ENCODE measurements around the gene REX1BD. TPM values are rescaled to one million over a fixed set of nuclear protein-coding genes. Genes with fewer than 3 reads are reported as not detected.
"Not testable (repeated sequence)": the region's sequence is repeated elsewhere in the genome, so short reads cannot be mapped to it uniquely, and the experiment has no call there.

REX1BD gene
- total RNA-seq: 43.3 and 53.8 TPM in 2 replicates

DNA sequence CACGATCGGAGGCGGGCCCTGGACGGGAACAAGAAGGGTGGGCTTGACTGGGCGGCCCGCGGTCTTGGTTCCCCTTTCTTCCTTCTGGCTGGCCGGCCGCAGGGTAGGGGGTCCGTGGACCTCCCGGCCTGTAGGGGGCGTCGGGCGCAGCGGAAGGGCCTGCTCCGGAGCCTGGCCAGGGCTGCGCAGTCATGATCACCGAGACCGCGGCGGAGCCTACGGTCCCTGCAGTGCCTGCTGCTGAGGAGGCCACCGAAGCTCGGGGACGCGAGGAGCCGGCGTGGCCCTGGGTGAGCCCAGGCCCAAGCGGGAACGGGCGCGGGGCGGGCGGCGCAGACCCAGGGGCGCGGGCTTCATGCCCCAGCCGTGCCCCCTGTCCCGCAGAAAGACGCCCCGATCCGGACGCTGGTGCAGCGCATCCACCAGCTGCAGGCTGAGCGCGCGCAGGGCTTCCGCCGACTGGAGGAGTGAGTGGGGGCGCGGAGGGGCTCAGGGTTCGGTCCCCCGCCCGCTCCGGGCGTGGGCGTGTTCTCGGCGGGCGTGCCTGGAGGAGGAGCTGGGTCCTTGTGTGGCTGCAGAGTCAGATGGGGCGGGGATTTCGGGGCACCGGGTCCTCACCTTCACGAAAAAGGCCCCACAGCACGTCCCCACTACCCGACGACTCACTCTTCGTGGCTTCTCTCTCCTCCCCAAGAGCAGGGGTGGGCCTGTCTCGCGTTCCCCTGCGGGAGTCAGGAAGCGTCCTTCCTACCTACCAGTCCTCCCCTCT, at the start of gene REX1BD:
TSS of gene REX1BD (plus strand) at position 188 of the 769 bp plus-strand sequence. CDS start at position 192, 4 bp downstream.
- peak; percentile 82 to 88 for DNase-seq (ENCODE audit: low read depth in 2 of 2)

DNA sequence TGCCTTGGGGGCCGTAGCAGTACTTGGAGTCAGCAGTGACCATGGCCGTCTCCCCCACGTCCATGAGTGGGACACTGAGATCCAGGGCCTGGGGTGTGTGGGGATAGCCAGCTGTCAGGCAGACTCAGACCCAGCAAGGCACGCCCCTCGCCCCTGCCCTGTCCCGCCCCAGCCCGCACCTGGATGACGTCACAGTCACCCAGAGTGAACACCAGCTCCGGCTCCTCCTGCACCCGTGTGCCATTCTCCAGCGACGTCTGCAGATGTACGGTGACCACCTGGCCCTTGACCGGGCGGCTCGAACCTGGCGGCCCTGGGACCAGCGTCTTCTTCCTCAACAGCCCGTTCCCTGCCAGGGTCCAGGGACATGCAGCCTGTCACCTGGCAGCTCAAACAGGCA, 49.2 kb upstream of the REX1BD start:
- no peak for DNase-seq (ENCODE audit: low read depth in 2 of 2)

DNA sequence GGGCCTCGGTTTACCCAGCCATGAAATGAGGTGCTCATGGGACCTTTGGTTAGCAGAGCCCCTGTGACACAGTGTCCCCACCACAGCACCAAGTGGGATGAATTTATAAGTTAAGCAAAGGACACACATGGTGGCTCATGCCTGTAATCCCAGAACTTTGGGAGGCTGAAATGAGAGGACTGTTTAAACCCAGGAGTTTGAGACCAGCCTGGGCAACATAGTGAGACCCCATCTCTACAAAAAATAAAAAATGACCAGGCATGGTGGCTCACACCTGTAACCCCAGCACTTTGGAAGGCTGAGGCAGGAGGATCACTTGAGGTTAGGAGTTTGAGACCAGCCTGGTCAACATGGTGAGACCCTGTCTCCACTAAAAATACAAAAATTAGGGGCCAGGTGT, 48.4 kb upstream of the REX1BD start:
- DNase-seq (ENCODE audit: low read depth in 2 of 2): not testable (repeated sequence)

GRCh38 chr19:18541258-18541991, 47.2 kb upstream of the REX1BD start:
- no peak for DNase-seq (ENCODE audit: low read depth in 2 of 2)

DNA sequence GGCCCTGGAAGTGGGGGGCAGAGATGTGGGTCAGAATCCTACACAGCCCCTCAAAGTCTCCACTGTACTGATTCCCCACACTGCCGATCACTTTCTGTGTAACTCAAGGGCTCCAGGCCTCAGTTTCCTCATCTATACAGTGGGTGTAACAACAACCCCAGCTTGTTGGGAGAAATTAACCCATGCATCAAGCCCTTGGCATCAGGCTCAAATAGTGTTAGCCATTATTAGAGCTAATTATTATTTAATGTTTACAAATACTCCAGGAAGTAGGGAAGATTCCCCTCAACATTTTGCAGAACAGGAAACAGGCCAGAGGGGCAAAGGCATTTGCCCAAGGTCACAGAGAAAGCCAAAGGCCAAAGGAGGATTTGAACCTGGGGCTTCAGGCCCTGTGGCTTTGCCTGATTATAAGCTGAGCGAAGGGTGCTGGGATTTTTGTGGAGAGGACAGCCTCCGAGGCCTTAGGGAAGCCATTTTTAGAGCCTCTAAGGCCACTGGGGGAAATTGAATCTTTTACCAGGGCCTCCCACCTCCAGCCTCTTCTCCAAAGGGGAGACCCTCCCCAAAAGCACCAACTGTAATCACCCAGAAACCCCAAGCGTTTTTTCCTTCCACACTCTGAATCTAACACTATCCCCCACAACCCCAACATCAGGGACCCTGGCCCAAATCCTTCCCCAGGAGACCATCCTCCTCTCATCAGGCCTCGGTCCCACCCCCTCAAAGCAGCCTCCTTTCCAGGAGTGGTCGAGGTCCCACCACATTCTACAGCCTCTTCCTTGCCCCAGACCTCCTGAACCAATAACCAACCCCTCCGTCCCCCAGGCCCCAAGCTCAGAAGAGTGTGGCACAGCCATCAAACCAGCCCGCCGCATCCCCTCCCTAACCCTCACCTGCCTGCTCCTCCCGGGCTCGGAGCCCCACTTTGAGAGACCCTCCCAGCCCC, 46.3 kb upstream of the REX1BD start:
- no peak for DNase-seq (ENCODE audit: low read depth in 2 of 2)

DNA sequence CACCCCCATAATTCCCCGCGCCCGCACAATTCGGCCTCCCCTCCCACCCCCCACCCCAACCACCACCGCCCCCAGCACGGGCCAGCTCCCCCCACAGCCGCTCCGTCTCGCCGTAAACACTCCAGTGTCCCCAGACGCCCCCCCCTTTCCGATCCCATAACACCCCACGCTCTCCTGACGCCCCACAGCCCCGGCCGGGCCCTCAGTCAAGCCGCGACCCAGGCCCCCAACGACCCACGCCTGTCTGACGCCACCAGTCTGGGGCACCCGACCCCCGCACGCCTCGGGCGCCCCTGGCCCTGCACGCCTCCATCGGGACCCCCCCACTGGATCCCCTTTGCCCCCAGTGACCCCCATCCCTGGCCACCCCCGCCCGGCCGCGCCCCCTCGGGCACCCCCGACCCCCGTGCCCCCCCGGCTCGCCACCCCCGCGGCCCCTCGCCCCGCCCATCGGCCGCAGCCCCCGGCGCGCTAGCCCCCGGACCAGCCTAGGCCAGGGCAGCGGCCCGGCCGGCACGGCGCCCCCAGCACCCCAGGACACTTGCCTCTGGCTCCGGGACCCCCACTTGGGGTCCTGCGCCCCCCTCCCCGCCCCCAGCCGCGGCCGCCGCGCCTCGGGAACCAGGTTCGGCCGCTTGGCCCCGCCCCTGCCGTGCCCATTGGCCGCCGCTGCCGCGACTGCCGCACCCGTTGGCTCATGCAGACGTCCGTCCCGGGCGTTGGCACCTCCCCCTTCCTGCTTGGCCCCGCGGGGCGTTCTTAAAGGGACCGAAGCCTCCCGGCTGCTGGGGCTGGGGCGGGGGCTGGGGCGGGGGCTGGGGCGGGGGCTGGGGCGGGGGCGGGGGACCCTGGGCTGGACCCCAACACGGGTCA, 45.4 kb upstream of the REX1BD start, which contains the start of gene FKBP8:
TSS of gene FKBP8 (minus strand) at position 633 of the 873 bp plus-strand sequence. CDS start 1,603 bp downstream, outside the sequence.
- DNase-seq (ENCODE audit: low read depth in 2 of 2): peak; percentile 89 to 93

GRCh38 chr19:18543814-18544475, 44.7 kb upstream of the REX1BD start:
- peak in 1 of 2 donors; percentile 45 for DNase-seq (ENCODE audit: low read depth in 2 of 2)

DNA sequence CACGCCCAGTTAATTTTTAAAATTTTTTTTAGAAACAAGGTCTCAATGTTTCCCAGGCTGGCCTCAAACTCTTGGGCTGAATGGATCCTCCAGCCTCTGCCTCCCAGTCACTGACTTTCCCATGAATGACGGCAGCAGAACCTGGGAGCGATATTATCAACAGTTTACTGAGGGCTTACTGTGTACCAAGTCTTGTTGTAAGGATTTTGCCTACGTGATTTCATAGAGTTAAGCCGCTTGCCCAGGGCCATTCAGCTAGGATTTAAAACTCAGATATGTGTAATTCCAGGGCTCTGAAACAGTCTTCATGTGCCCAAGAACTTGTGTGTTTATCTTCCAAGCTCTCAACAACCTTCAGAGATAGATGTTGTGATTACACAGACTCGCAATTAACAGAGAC, 37.0 kb upstream of the REX1BD start:
- DNase-seq (ENCODE audit: low read depth in 2 of 2): no peak

- peak; percentile 99 to 100 for DNase-seq (ENCODE audit: low read depth in 2 of 2)
Measured at GRCh38 chr19:18557411-18558201, 31.0 kb upstream of the REX1BD start, which contains the start of gene KXD1. KXD1 (plus strand) TSS chr19:18557870; CDS start chr19:18562057, 4,187 bp downstream.

DNA sequence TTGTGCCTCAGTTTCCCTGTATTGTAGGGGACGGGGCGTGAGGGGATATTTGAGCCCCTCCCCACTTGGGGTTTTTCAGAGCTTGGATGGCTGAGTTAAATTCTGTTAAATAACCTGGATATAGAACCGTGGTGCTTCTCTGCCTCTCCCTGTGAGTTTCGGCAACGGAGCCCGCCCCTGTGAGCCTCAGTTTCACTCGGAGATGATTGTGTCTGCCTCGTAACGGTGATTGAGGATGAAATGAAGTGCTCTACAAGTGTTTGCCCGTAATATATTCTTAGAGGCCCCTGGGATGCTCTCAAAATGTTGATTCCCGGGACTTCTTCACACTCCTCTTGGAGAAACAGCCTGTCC, 30.4 kb upstream of the REX1BD start:
- peak in 1 of 2 donors; percentile 20 for DNase-seq (ENCODE audit: low read depth in 2 of 2)

- DNase-seq (ENCODE audit: low read depth in 2 of 2): peak in 1 of 2 donors; percentile 18
Measured at GRCh38 chr19:18558604-18559003, 30.0 kb upstream of the REX1BD start.

- DNase-seq (ENCODE audit: low read depth in 2 of 2): no peak
Measured at GRCh38 chr19:18559685-18560084, 28.9 kb upstream of the REX1BD start.

- DNase-seq (ENCODE audit: low read depth in 2 of 2): peak; percentile 31 to 84
Measured at GRCh38 chr19:18562086-18562485, 26.5 kb upstream of the REX1BD start.

- no peak for DNase-seq (ENCODE audit: low read depth in 2 of 2)
Measured at GRCh38 chr19:18566953-18567352, 21.6 kb upstream of the REX1BD start.

GRCh38 chr19:18568367-18568766, 20.2 kb upstream of the REX1BD start:
- no peak for DNase-seq (ENCODE audit: low read depth in 2 of 2)

- peak; percentile 97 to 98 for DNase-seq (ENCODE audit: low read depth in 2 of 2)
Measured at GRCh38 chr19:18571564-18572344, 16.8 kb upstream of the REX1BD start, which contains the start of gene UBA52. UBA52 (plus strand) TSS chr19:18571857; CDS start chr19:18573301, 1,444 bp downstream.

- DNase-seq (ENCODE audit: low read depth in 2 of 2): no peak
Measured at GRCh38 chr19:18574691-18575291, 13.8 kb upstream of the REX1BD start.

- DNase-seq (ENCODE audit: low read depth in 2 of 2): no peak
Measured at GRCh38 chr19:18576383-18576782, 12.2 kb upstream of the REX1BD start.
